Measurements from ENCODE around the gene BIRC3.

Gene BIRC3

GRCh38 chr11:102280245-102280833 lies 36.9 kb upstream of the BIRC3 start:
- Histone ChIP-seq H3K9me3 (ENCODE audit: control insufficient read depth, insufficient read depth, low read length) (no peaks in the 10 kb centered on the region), H3K4me1 (ENCODE audit: control insufficient read depth, insufficient read depth, low read length) (peaks cover 25% of the 10 kb centered on the region), H3K4me3 (ENCODE audit: low read depth, low read length) (peak overlapping the region; percentile 39), H3K9ac (ENCODE audit: low read depth, low read length) (no peak overlapping the region), H3K36me3 (ENCODE audit: control insufficient read depth, insufficient read depth, low read length) (no peaks in the 10 kb centered on the region), H3K27me3 (ENCODE audit: control insufficient read depth, insufficient read depth, low read length) (no peaks in the 10 kb centered on the region), H3K27ac (ENCODE audit: low read depth, low read length) (peak overlapping the region; percentile 68)

DNA sequence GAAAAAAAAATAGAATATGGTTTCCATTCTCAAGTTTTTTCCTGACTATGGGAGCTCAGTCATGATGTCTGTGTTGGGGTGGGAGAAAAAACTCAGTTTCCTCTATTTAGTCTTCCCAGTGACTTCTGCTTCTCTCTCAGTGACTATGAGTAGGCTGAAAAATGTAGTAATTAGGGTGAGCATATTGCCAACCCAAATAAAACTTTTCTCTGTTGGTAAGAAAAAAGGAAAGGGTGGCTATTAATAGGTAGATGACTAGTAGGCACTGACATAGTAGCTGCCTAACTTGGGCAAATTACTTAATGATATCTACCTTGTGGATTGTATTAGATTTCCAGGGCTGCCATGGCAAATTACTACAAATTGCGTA lies 34.2 kb upstream of the BIRC3 start:
- H3K4me3 ChIP-seq (ENCODE audit: low read depth, low read length), result no peak overlapping the region
- peaks cover 26% of the 10 kb centered on the region for H3K4me1 ChIP-seq (ENCODE audit: control insufficient read depth, insufficient read depth, low read length)
- H3K36me3 ChIP-seq (ENCODE audit: control insufficient read depth, insufficient read depth, low read length), result no peaks in the 10 kb centered on the region
- no peak overlapping the region for H3K9ac ChIP-seq (ENCODE audit: low read depth, low read length)
- no peaks in the 10 kb centered on the region for H3K9me3 ChIP-seq (ENCODE audit: control insufficient read depth, insufficient read depth, low read length)
- H3K27ac ChIP-seq (ENCODE audit: low read depth, low read length), result no peak overlapping the region
- H3K27me3 ChIP-seq (ENCODE audit: control insufficient read depth, insufficient read depth, low read length), result no peaks in the 10 kb centered on the region

- no peaks in the 10 kb centered on the region for H3K27me3 ChIP-seq (ENCODE audit: control insufficient read depth, insufficient read depth, low read length)
- no peak overlapping the region for H3K9ac ChIP-seq (ENCODE audit: low read depth, low read length)
- peaks cover 26% of the 10 kb centered on the region for H3K4me1 ChIP-seq (ENCODE audit: control insufficient read depth, insufficient read depth, low read length)
- no peak overlapping the region for H3K4me3 ChIP-seq (ENCODE audit: low read depth, low read length)
- H3K9me3 ChIP-seq (ENCODE audit: control insufficient read depth, insufficient read depth, low read length), result no peaks in the 10 kb centered on the region
- no peak overlapping the region for H3K27ac ChIP-seq (ENCODE audit: low read depth, low read length)
- H3K36me3 ChIP-seq (ENCODE audit: control insufficient read depth, insufficient read depth, low read length), result no peaks in the 10 kb centered on the region
Observed at GRCh38 chr11:102284008-102284407, 33.3 kb upstream of the BIRC3 start.

DNA sequence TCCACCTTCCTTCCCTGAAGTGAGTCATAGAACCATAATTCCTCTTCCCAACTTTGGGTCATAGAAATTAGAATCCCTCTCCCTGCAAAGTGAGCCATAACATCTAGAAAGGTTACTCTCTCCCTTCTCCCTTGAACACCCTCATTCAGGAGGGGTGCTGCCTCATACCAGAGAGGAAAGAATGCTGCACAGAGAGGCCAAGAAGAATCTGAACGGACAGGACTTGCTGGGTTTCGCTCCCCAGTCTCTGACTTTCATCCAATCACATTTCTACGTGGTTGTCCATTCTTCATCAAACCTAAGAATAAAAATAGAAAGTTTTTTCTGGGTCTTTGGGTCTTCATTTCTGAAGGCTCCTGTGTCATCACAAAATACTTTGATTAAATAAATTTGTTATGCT lies 31.0 kb upstream of the BIRC3 start:
- no peak overlapping the region for H3K9ac ChIP-seq (ENCODE audit: low read depth, low read length)
- H3K4me1 ChIP-seq (ENCODE audit: control insufficient read depth, insufficient read depth, low read length), result peaks cover 8% of the 10 kb centered on the region; the same call in 1 of the 2 replicates

DNA sequence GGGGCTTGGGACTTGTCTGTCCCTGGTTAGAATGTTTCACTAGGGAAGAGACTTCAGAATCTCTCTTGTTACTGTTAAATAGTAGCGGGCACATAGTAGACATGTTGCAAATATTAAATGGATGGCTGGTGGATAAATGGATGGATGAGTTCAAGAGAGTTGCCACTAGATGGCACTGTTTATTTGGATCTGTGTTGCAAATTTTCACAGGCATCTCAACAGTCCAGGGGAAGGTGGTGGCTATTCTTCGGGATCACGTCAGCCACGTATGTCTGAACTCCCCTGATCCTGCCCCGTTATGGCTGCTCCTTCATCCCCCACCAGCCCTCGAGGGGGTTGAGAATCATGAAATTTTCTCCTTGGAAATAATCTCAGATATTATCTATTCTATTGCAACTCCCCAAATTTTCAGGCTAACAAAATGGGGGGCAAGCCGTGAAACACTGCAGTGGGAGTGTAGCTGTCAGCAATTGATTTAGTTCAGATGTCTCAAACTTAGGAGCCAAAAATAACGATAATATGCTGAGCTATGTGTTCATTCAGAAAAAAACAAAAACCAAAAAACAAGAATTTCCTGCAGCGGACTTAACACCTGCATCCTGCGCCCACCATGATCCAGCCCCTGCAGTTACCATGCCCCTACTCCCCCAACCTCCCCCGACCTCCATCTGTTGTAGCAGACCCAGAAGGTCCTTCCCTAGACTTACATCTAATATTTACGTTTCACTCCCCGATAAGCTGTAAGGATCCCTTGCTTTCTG lies 29.1 kb upstream of the BIRC3 start:
- Histone ChIP-seq H3K4me1 (ENCODE audit: control insufficient read depth, insufficient read depth, low read length) (peaks cover 8% of the 10 kb centered on the region; the same call in 1 of the 2 replicates), H3K9me3 (ENCODE audit: control insufficient read depth, insufficient read depth, low read length) (no peaks in the 10 kb centered on the region), H3K9ac (ENCODE audit: low read depth, low read length) (no peak overlapping the region), H3K4me3 (ENCODE audit: low read depth, low read length) (no peak overlapping the region), H3K27me3 (ENCODE audit: control insufficient read depth, insufficient read depth, low read length) (no peaks in the 10 kb centered on the region), H3K27ac (ENCODE audit: low read depth, low read length) (no peak overlapping the region), H3K36me3 (ENCODE audit: control insufficient read depth, insufficient read depth, low read length) (no peaks in the 10 kb centered on the region)

More for the DNA sequence above, 31.0 kb upstream of the BIRC3 start:
- H3K27me3 ChIP-seq (ENCODE audit: control insufficient read depth, insufficient read depth, low read length), result no peaks in the 10 kb centered on the region
- H3K4me3 ChIP-seq (ENCODE audit: low read depth, low read length), result no peak overlapping the region
- no peak overlapping the region for H3K27ac ChIP-seq (ENCODE audit: low read depth, low read length)
- H3K9me3 ChIP-seq (ENCODE audit: control insufficient read depth, insufficient read depth, low read length), result no peaks in the 10 kb centered on the region
- H3K36me3 ChIP-seq (ENCODE audit: control insufficient read depth, insufficient read depth, low read length), result no peaks in the 10 kb centered on the region

GRCh38 chr11:102288725-102289083 lies 28.6 kb upstream of the BIRC3 start:
- Histone ChIP-seq H3K27ac (ENCODE audit: low read depth, low read length) (no peak overlapping the region), H3K9me3 (ENCODE audit: control insufficient read depth, insufficient read depth, low read length) (no peaks in the 10 kb centered on the region), H3K4me3 (ENCODE audit: low read depth, low read length) (no peak overlapping the region), H3K36me3 (ENCODE audit: control insufficient read depth, insufficient read depth, low read length) (no peaks in the 10 kb centered on the region), H3K4me1 (ENCODE audit: control insufficient read depth, insufficient read depth, low read length) (peaks cover 8% of the 10 kb centered on the region; the same call in 1 of the 2 replicates), H3K9ac (ENCODE audit: low read depth, low read length) (no peak overlapping the region), H3K27me3 (ENCODE audit: control insufficient read depth, insufficient read depth, low read length) (no peaks in the 10 kb centered on the region)

DNA sequence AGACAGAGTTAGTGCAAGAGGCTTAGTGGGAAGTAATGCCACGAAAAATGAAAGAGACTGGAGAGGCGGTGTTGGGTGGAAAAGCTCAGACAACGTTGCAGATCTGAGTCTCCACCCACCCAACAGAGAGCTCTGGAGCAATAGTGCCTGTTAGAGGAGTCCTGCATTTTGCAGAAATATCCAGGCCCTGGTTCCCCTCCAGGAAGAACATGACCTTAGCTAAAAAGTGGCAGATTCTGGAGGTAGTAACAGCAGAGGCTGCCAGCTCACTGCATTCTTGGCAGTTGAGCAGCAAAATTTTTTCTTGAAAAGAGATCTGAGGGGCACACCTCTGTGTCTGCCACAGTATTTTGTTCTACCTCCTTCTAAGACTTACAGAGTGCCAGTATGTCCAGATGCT lies 27.7 kb upstream of the BIRC3 start:
- Histone ChIP-seq H3K9ac (ENCODE audit: low read depth, low read length) (no peak overlapping the region), H3K9me3 (ENCODE audit: control insufficient read depth, insufficient read depth, low read length) (no peaks in the 10 kb centered on the region), H3K4me1 (ENCODE audit: control insufficient read depth, insufficient read depth, low read length) (peaks cover 8% of the 10 kb centered on the region; the same call in 1 of the 2 replicates), H3K36me3 (ENCODE audit: control insufficient read depth, insufficient read depth, low read length) (no peaks in the 10 kb centered on the region), H3K27ac (ENCODE audit: low read depth, low read length) (no peak overlapping the region), H3K4me3 (ENCODE audit: low read depth, low read length) (no peak overlapping the region), H3K27me3 (ENCODE audit: control insufficient read depth, insufficient read depth, low read length) (no peaks in the 10 kb centered on the region)

DNA sequence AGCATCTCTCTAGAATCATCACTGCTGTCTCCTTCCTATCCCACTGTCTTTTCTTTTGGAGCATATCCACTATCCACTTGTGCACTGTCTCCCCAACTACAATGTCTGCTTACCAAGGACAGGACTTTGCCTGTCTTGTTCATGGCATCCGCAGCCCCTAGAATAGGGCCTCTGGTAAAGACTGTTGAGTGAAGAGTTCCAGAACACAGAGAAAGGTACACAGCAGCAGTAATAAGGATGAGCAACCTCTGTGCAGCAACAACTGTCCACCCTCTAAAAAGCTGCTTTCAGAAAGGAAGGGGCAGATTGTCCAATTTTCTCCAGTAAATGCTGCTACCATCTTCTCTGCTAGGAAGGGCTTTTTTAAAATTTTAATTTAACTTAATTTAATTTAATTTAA lies 25.5 kb upstream of the BIRC3 start:
- no peak overlapping the region for H3K9ac ChIP-seq (ENCODE audit: low read depth, low read length)
- H3K36me3 ChIP-seq (ENCODE audit: control insufficient read depth, insufficient read depth, low read length), result no peaks in the 10 kb centered on the region
- no peaks in the 10 kb centered on the region for H3K27me3 ChIP-seq (ENCODE audit: control insufficient read depth, insufficient read depth, low read length)
- H3K4me3 ChIP-seq (ENCODE audit: low read depth, low read length), result no peak overlapping the region
- no peaks in the 10 kb centered on the region for H3K9me3 ChIP-seq (ENCODE audit: control insufficient read depth, insufficient read depth, low read length)
- H3K4me1 ChIP-seq (ENCODE audit: control insufficient read depth, insufficient read depth, low read length), result peaks cover 8% of the 10 kb centered on the region; the same call in 1 of the 2 replicates
- no peak overlapping the region for H3K27ac ChIP-seq (ENCODE audit: low read depth, low read length)

DNA sequence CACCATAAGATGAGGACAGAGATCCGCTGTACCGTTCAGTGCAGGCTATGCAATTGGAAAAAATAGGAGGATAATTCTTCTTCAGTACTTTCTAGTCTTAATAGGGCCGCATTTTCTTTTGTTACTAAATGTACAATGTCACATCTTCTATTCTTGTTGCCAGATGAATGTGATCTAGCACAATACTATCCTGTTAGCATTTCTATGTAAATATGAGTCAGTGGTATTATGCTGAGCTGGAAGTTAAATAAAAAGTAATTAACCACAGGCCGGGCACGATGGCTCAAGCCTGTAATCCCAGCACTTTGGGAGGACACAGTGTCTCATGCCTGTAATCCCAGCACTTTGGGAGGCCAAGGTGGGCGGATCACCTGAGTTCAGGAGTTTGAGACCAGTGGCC lies 24.4 kb upstream of the BIRC3 start:
- no peaks in the 10 kb centered on the region for H3K36me3 ChIP-seq (ENCODE audit: control insufficient read depth, insufficient read depth, low read length)

DNA sequence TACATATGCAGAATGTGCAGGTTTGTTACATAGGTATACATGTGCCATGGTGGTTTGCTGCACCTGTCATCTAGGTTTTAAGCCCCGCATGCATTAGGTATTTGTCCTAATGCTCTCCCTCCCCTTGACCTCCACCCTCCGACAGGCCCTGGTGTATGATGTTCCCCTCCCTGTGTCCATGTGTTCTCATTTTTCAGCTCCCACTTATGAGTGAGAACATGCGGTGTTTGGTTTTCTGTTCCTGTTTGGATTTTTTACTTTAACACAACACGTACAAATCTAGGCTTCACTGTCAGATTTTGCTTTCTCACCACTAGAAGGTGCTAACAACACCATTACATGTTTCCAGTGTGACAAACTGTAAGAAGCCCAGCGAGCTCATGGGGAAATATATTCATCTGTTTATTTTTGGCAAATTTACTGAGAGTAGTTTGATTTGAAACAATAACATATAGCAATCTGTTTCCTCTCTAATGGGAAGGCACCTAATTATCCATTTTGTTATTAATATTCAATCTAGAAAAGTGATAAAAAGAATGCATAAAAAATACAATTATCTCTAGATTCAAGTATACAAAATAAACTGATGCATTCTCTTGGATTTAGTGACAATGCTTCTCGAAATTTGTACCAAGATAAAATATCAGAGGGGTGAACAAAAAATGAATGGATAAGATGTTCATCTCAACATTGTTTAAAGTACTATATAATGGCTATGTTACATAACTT lies 23.2 kb upstream of the BIRC3 start:
- Histone ChIP-seq H3K36me3 (ENCODE audit: control insufficient read depth, insufficient read depth, low read length) (no peaks in the 10 kb centered on the region), H3K9ac (ENCODE audit: low read depth, low read length) (no peak overlapping the region), H3K4me3 (ENCODE audit: low read depth, low read length) (no peak overlapping the region), H3K4me1 (ENCODE audit: control insufficient read depth, insufficient read depth, low read length) (peaks cover 4% of the 10 kb centered on the region; the same call in 1 of the 2 replicates), H3K27ac (ENCODE audit: low read depth, low read length) (no peak overlapping the region), H3K9me3 (ENCODE audit: control insufficient read depth, insufficient read depth, low read length) (no peaks in the 10 kb centered on the region), H3K27me3 (ENCODE audit: control insufficient read depth, insufficient read depth, low read length) (no peaks in the 10 kb centered on the region)

More for the DNA sequence above, 24.4 kb upstream of the BIRC3 start:
- Histone ChIP-seq H3K27ac (ENCODE audit: low read depth, low read length) (no peak overlapping the region), H3K27me3 (ENCODE audit: control insufficient read depth, insufficient read depth, low read length) (no peaks in the 10 kb centered on the region), H3K4me1 (ENCODE audit: control insufficient read depth, insufficient read depth, low read length) (peaks cover 8% of the 10 kb centered on the region; the same call in 1 of the 2 replicates), H3K9me3 (ENCODE audit: control insufficient read depth, insufficient read depth, low read length) (no peaks in the 10 kb centered on the region), H3K9ac (ENCODE audit: low read depth, low read length) (no peak overlapping the region), H3K4me3 (ENCODE audit: low read depth, low read length) (no peak overlapping the region)

DNA sequence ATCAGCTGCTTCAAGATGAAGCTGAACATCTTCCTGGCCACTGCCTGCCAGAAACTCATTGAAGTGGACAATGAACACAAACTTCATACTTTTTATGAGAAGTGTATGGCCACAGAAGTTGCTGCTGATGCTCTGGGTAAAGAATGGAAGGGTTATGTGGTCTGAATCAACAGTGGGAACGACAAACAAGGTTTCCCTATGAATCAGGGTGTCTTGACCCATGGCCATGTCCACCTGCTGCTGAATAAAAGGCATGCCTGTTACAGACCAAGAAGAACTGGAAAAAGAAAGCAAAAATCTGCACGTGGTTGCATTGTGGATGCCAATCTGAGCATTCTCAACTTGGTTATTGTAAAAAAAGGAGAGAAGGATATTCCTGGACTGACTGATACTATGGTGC lies 22.2 kb upstream of the BIRC3 start:
- Histone ChIP-seq H3K27ac (ENCODE audit: low read depth, low read length) (no peak overlapping the region), H3K4me3 (ENCODE audit: low read depth, low read length) (no peak overlapping the region), H3K4me1 (ENCODE audit: control insufficient read depth, insufficient read depth, low read length) (no peaks in the 10 kb centered on the region), H3K9ac (ENCODE audit: low read depth, low read length) (no peak overlapping the region), H3K27me3 (ENCODE audit: control insufficient read depth, insufficient read depth, low read length) (no peaks in the 10 kb centered on the region), H3K36me3 (ENCODE audit: control insufficient read depth, insufficient read depth, low read length) (no peaks in the 10 kb centered on the region), H3K9me3 (ENCODE audit: control insufficient read depth, insufficient read depth, low read length) (no peaks in the 10 kb centered on the region)

Measured in HUES48 (cell line).